ENCODE results near the gene PRDX5. TPM values are rescaled to one million over a fixed set of nuclear protein-coding genes. Genes with fewer than 3 reads are reported as not detected.
"Not testable (repeated sequence)": the region's sequence is repeated elsewhere in the genome, so short reads cannot be mapped to it uniquely, and the experiment has no call there.

Gene PRDX5
- total RNA-seq, 1 donor from 2014 or later, result 202 TPM

GRCh38 chr11:64305691-64306562, 12.0 kb upstream of the PRDX5 start:
- peak; percentile 77 for DNase-seq (ENCODE audit: low spot score)

- DNase-seq (ENCODE audit: low spot score), result no peak
Measured at GRCh38 chr11:64306563-64306875, 11.4 kb upstream of the PRDX5 start.

GRCh38 chr11:64306876-64307622, 10.9 kb upstream of the PRDX5 start:
- DNase-seq (ENCODE audit: low spot score), result no peak

- not testable (repeated sequence) for DNase-seq (ENCODE audit: low spot score)
Measured at GRCh38 chr11:64307795-64308194, 10.1 kb upstream of the PRDX5 start.

- DNase-seq (ENCODE audit: low spot score), result no peak
Measured at GRCh38 chr11:64312947-64313346, 5.0 kb upstream of the PRDX5 start.

- DNase-seq (ENCODE audit: low spot score), result no peak
Measured at GRCh38 chr11:64313491-64314145, 4.3 kb upstream of the PRDX5 start.

GRCh38 chr11:64314146-64314804, 3.6 kb upstream of the PRDX5 start:
- DNase-seq (ENCODE audit: low spot score), result no peak

GRCh38 chr11:64314805-64315561, 2.9 kb upstream of the PRDX5 start:
- DNase-seq (ENCODE audit: low spot score), result no peak

GRCh38 chr11:64315667-64316526, 2.0 kb upstream of the PRDX5 start:
- DNase-seq (ENCODE audit: low spot score), result not testable (repeated sequence)

GRCh38 chr11:64316672-64317324, 1.1 kb upstream of the PRDX5 start:
- DNase-seq (ENCODE audit: low spot score), result peak; percentile 44

GRCh38 chr11:64317325-64317960, 478 bp upstream of the PRDX5 start, which contains the start of gene TRMT112:
Gene TRMT112 (minus strand): TSS chr11:64317559. CDS start chr11:64317526, 33 bp downstream.
- DNase-seq (ENCODE audit: low spot score), result peak; percentile 98

- no peak for DNase-seq (ENCODE audit: low spot score)
Measured at GRCh38 chr11:64318766-64319761, 1.1 kb downstream of the PRDX5 start.

- no peak for DNase-seq (ENCODE audit: low spot score)
Measured at GRCh38 chr11:64320556-64320955, 2.6 kb downstream of the PRDX5 start.

GRCh38 chr11:64321026-64321425, 3.1 kb downstream of the PRDX5 start:
- DNase-seq (ENCODE audit: low spot score), result no peak

GRCh38 chr11:64321533-64321932, 3.6 kb downstream of the PRDX5 start:
- no peak for DNase-seq (ENCODE audit: low spot score)

GRCh38 chr11:64322925-64323260, 5.0 kb downstream of the PRDX5 start:
- no peak for DNase-seq (ENCODE audit: low spot score)

GRCh38 chr11:64323373-64323772, 5.5 kb downstream of the PRDX5 start:
- no peak for DNase-seq (ENCODE audit: low spot score)

- not testable (repeated sequence) for DNase-seq (ENCODE audit: low spot score)
Measured at GRCh38 chr11:64323984-64324383, 6.1 kb downstream of the PRDX5 start.
